ENCODE data around the gene MMP20.

The MMP20 gene

GRCh38 chr11:102620818-102621561 lies 4.1 kb downstream of the MMP20 start:
- no peak for DNase-seq

- DNase-seq: no peak
Measured at GRCh38 chr11:102620179-102620578, 5.0 kb downstream of the MMP20 start.

GRCh38 chr11:102617466-102618008 lies 7.6 kb downstream of the MMP20 start:
- DNase-seq: no peak

- no peak for DNase-seq
Measured at GRCh38 chr11:102615894-102616432, 9.2 kb downstream of the MMP20 start.

- DNase-seq: no peak
Measured at GRCh38 chr11:102615077-102615893, 9.8 kb downstream of the MMP20 start.

- no peak for DNase-seq
Measured at GRCh38 chr11:102614485-102614884, 10.6 kb downstream of the MMP20 start.

- no peak for DNase-seq
Measured at GRCh38 chr11:102614031-102614430, 11.1 kb downstream of the MMP20 start.

GRCh38 chr11:102613450-102613849 lies 11.7 kb downstream of the MMP20 start:
- DNase-seq: no peak

- no peak for DNase-seq
Measured at GRCh38 chr11:102611291-102611690, 13.8 kb downstream of the MMP20 start.

- DNase-seq: no peak
Measured at GRCh38 chr11:102610200-102610599, 14.9 kb downstream of the MMP20 start.

- DNase-seq: no peak
Measured at GRCh38 chr11:102608699-102609098, 16.4 kb downstream of the MMP20 start.

GRCh38 chr11:102604875-102605274 lies 20.3 kb downstream of the MMP20 start:
- DNase-seq: no peak

GRCh38 chr11:102604011-102604410 lies 21.1 kb downstream of the MMP20 start:
- DNase-seq: no peak

- no peak for DNase-seq
Measured at GRCh38 chr11:102603576-102603975, 21.6 kb downstream of the MMP20 start.

- no peak for DNase-seq
Measured at GRCh38 chr11:102603091-102603490, 22.0 kb downstream of the MMP20 start.

- DNase-seq: no peak
Measured at GRCh38 chr11:102600666-102601065, 24.5 kb downstream of the MMP20 start.

- no peak for DNase-seq
Measured at GRCh38 chr11:102599642-102600261, 25.4 kb downstream of the MMP20 start.

- DNase-seq: no peak
Measured at GRCh38 chr11:102598272-102598671, 26.9 kb downstream of the MMP20 start.

- no peak for DNase-seq
Measured at GRCh38 chr11:102596578-102596977, 28.6 kb downstream of the MMP20 start.

GRCh38 chr11:102592634-102593581 lies 32.2 kb downstream of the MMP20 start:
- DNase-seq: no peak

- DNase-seq: no peak
Measured at GRCh38 chr11:102592131-102592530, 33.0 kb downstream of the MMP20 start.

GRCh38 chr11:102591160-102591718 lies 33.9 kb downstream of the MMP20 start:
- DNase-seq: no peak
